Spleen (tissue), 11 donors: ENCODE measurements around the gene LCLAT1. TPM values are rescaled to one million over a fixed set of nuclear protein-coding genes. Genes with fewer than 3 reads are reported as not detected.

Experiments
- DNase-seq: peaks from one replicate; pipeline ENCODE4 v3.0.0-alpha.2; 2020
- H3K27ac ChIP-seq, 8 donors: fragments of 200-600 bp; sonication (generic) in 7 of 8; 1 replicate in 4 of 8; 2 replicates in 4 of 8; pipeline versions ENCODE4 v1.5.0 to v1.8.0; 2016 to 2021; ENCODE audit warnings: inconsistent platforms in 4 of 8, mild to moderate bottlenecking in 4 of 8, moderate library complexity in 1 of 8
- H3K27me3 ChIP-seq, 7 donors: fragments of 200-600 bp; sonication (generic) in 6 of 7; replicated peaks in 1 of 7; 1 replicate in 4 of 7; 2 replicates in 3 of 7; pipeline versions ENCODE4 v1.5.0 to v1.8.0; 2016 to 2021; ENCODE audit warnings: inconsistent platforms in 3 of 7, mild to moderate bottlenecking in 1 of 7
- H3K36me3 ChIP-seq, 6 donors: fragments of 200-600 bp; sonication (generic) in 5 of 6; 1 replicate in 4 of 6; 2 replicates in 2 of 6; pipeline versions ENCODE4 v1.5.0 to v1.8.0; 2016 to 2021; ENCODE audit warnings: inconsistent platforms in 2 of 6
- H3K4me1 ChIP-seq, 6 donors: fragments of 200-600 bp; sonication (generic) in 5 of 6; 1 replicate in 3 of 6; 2 replicates in 3 of 6; pipeline versions ENCODE4 v1.5.0 to v1.8.0; 2016 to 2021; ENCODE audit warnings: inconsistent platforms in 3 of 6
- H3K4me3 ChIP-seq, 8 donors: fragments of 200-600 bp; sonication (generic) in 7 of 8; 1 replicate in 4 of 8; 2 replicates in 4 of 8; pipeline versions ENCODE4 v1.5.0 to v1.8.0; 2016 to 2021; ENCODE audit warnings: inconsistent platforms in 4 of 8, mild to moderate bottlenecking in 4 of 8, moderate library complexity in 2 of 8
- H3K9me3 ChIP-seq, 8 donors: fragments of 200-600 bp; sonication (generic) in 7 of 8; 1 replicate in 4 of 8; 2 replicates in 4 of 8; pipeline versions ENCODE4 v1.5.0 to v1.8.0; 2016 to 2021; ENCODE audit warnings: inconsistent platforms in 4 of 8
- POLR2A ChIP-seq, 3 donors: fragments of 450-650 bp; IDR thresholded peaks; one replicate each; pipeline ENCODE4 v1.5.1; 2017; ENCODE audit warnings: antibody characterized with exemption in 3 of 3, mild to moderate bottlenecking in 1 of 3
- POLR2AphosphoS5 ChIP-seq, 3 donors: sonication (generic); formaldehyde crosslinking; IDR thresholded peaks; one replicate each; pipeline ENCODE4 v1.5.1; 2017; ENCODE audit warnings: antibody characterized with exemption in 3 of 3
- WGBS, 5 donors: extraction: QIAGEN DNeasy Blood & Tissue Kit in 3 of 5; methylation state at CpG; one replicate each; pipeline versions ENCODE4 v1.1.5 to v1.1.7; 2013 to 2018; 5-methylcytosine and 5-hydroxymethylcytosine counted together
- intact Hi-C: fragments of 100-400 bp; cut with DNase I; formaldehyde crosslinking; loops from one replicate; pipeline ENCODE4 v1.15.0; 2023; ENCODE audit warnings: low total_unique reads
- polyA plus RNA-seq, 3 donors: library from polyadenylated mRNA; stranded (reverse); fragments of 200-250 nt; gene quantifications; one replicate each; pipeline ENCODE4 v1.2.1, GENCODE V29; 2013
- total RNA-seq, 7 donors: library from RNA; depleted of rRNA in 3 of 7; stranded (reverse); fragments of >200 nt in 3 of 7; fragmentation: NEBNext Ultra II Directional in 4 of 7; extraction: Animal tissue kit (Norgen Biotek cat#: 25700) in 4 of 7; gene quantifications; one replicate each; pipeline versions ENCODE4 v1.1.0 to v1.2.1, GENCODE V29; 2016 to 2021
- TF ChIP-seq, protein P1 (sequence below), 11 experiments: fragments of 200-600 bp in 7 of 11; fragments of 450-650 bp in 4 of 11; sonication (generic) in 4 of 11; IDR thresholded peaks in 8 of 11; conservative IDR thresholded peaks in 3 of 11; 1 replicate in 7 of 11; 2 replicates in 4 of 11; pipeline versions ENCODE4 v1.4.0 to v1.8.0; 2016 to 2021; ENCODE audit warnings: antibody characterized with exemption in 11 of 11, inconsistent platforms in 4 of 11, mild to moderate bottlenecking in 1 of 11
- donor health status: healthy with polysubstance abuse.
- donor health status: DM: no; HTN: no; CAD: no; lungs with moderate emphysema.
- donor health status: DM: no; HTN: no; CAD: no.
- donor health status: Bipolar disorder and iron deficiency.
- donor health status: healthy.
- donor health status: DM: no; HTN: no; CAD: no.
- donor health status: DM: yes; HTN: yes; CAD: no.

Gene LCLAT1
- total and polyA plus RNA-seq, 10 donors, result 1.9 to 23.3 (median 13.8) TPM

DNA sequence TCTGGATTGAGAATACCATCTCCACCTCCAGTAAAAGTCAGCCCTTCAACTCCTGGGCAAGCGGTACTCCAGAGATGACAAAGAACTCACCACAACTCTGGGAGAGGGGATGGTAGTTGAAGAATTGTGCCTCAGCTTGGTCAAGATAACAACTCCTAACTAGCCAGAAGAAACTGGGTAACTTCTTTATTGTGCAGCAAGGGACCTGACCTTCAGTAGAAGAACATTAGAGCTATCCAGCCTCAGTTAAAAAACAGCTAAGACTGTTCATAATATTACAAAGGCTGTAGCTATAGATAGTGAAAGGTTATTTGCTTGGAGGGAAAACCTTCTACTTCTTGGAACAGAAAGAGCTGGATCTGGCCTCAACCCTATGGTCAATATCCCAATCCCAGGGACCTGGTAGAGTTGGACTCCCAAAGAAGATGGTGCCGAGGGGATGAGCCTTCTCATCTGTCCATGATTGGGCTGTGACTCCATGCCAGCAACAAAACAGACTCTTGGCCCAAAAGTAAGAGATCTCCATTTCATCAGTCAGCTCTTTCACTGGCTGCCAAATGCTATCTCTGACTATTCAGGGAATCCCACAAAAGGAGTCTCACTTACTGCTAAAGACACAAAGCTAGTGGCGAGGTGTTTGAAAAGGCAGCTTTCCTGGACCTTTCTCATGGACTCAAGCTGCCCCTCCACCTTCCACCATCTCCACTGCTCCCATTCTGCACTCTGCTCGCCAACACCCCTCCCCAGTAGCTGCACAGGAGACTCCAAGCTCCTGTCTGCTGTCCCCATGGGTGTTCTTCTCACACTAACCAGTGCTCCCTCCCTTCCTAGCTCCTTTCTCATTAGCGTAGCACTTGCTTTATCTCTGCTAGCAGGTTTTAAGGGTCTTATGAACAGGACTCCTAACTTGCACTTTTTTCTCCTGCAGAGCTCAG is 214.4 kb downstream of the LCLAT1 start:
- H3K4me1 ChIP-seq, result no peaks in the 10 kb centered on the region
- no peaks in the 10 kb centered on the region for H3K36me3 ChIP-seq
- TF ChIP-seq POLR2A (IDR thresholded peaks at IDR 0.05) (no peak), POLR2AphosphoS5 (IDR thresholded peaks at IDR 0.05) (no peak)
- H3K27me3 ChIP-seq, result no peaks in the 10 kb centered on the region
- intact Hi-C loops, result no loop called here
- H3K4me3 ChIP-seq, result no peak overlapping the region
- WGBS, 5 donors, result 76 to 88% (median 86%) methylated on average over 5 of the region's 5 CpGs
- no peak for DNase-seq
- H3K9me3 ChIP-seq, result peaks cover 0 to 8% (median under 1%) of the 10 kb centered on the region in 8 donors
- H3K27ac ChIP-seq, result no peak overlapping the region

GRCh38 chr2:30662268-30663131 is 215.5 kb downstream of the LCLAT1 start:
- 81 to 88% (median 84%) methylated on average over 11 to 12 of the region's 12 CpGs for WGBS, 5 donors
- H3K9me3 ChIP-seq, result peaks cover 0 to 15% (median 3%) of the 10 kb centered on the region in 8 donors
- intact Hi-C loops, result no loop called here
- no peak overlapping the region for H3K4me3 ChIP-seq
- no peaks in the 10 kb centered on the region for H3K4me1 ChIP-seq
- DNase-seq, result no peak
- TF ChIP-seq POLR2A (IDR thresholded peaks at IDR 0.05) (no peak), POLR2AphosphoS5 (IDR thresholded peaks at IDR 0.05) (no peak)
- TF ChIP-seq, protein P1, sequence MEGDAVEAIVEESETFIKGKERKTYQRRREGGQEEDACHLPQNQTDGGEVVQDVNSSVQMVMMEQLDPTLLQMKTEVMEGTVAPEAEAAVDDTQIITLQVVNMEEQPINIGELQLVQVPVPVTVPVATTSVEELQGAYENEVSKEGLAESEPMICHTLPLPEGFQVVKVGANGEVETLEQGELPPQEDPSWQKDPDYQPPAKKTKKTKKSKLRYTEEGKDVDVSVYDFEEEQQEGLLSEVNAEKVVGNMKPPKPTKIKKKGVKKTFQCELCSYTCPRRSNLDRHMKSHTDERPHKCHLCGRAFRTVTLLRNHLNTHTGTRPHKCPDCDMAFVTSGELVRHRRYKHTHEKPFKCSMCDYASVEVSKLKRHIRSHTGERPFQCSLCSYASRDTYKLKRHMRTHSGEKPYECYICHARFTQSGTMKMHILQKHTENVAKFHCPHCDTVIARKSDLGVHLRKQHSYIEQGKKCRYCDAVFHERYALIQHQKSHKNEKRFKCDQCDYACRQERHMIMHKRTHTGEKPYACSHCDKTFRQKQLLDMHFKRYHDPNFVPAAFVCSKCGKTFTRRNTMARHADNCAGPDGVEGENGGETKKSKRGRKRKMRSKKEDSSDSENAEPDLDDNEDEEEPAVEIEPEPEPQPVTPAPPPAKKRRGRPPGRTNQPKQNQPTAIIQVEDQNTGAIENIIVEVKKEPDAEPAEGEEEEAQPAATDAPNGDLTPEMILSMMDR (IDR thresholded peaks at IDR 0.05 in 8 of 11, conservative IDR thresholded peaks at IDR 0.05 in 3 of 11), result no peak
- no peaks in the 10 kb centered on the region for H3K36me3 ChIP-seq
- H3K27ac ChIP-seq, result no peak overlapping the region
- no peaks in the 10 kb centered on the region for H3K27me3 ChIP-seq

GRCh38 chr2:30663321-30663720 is 216.3 kb downstream of the LCLAT1 start:
- H3K27ac ChIP-seq, result no peak overlapping the region
- H3K36me3 ChIP-seq, result no peaks in the 10 kb centered on the region
- DNase-seq, result no peak
- TF ChIP-seq POLR2A (IDR thresholded peaks at IDR 0.05) (no peak), POLR2AphosphoS5 (IDR thresholded peaks at IDR 0.05) (no peak)
- TF ChIP-seq, protein P1 (IDR thresholded peaks at IDR 0.05 in 8 of 11, conservative IDR thresholded peaks at IDR 0.05 in 3 of 11), result no peak
- H3K27me3 ChIP-seq, result no peaks in the 10 kb centered on the region
- peaks cover 0 to 20% (median 3%) of the 10 kb centered on the region in 8 donors for H3K9me3 ChIP-seq
- WGBS, 5 donors, result 91 to 99% (median 95%) methylated on average over 4 of the region's 4 CpGs
- H3K4me1 ChIP-seq, result no peaks in the 10 kb centered on the region
- no peak overlapping the region for H3K4me3 ChIP-seq
- intact Hi-C loops, result no loop called here

GRCh38 chr2:30663806-30664205 is 216.8 kb downstream of the LCLAT1 start:
- Histone ChIP-seq H3K9me3 (peaks cover 0 to 24% (median 5%) of the 10 kb centered on the region in 8 donors), H3K27me3 (no peaks in the 10 kb centered on the region), H3K27ac (no peak overlapping the region), H3K4me1 (no peaks in the 10 kb centered on the region), H3K4me3 (no peak overlapping the region), H3K36me3 (no peaks in the 10 kb centered on the region)
- WGBS, 5 donors, result 86 to 95% (median 88%) methylated on average over 3 of the region's 3 CpGs
- TF ChIP-seq, protein P1 (IDR thresholded peaks at IDR 0.05 in 8 of 11, conservative IDR thresholded peaks at IDR 0.05 in 3 of 11), result no peak
- no peak for TF ChIP-seq POLR2AphosphoS5 (IDR thresholded peaks at IDR 0.05)
- TF ChIP-seq POLR2A (IDR thresholded peaks at IDR 0.05), result no peak
- intact Hi-C loops, result no loop called here
- DNase-seq, result no peak
